Activated CD8-positive, alpha-beta memory T cell treated with anti-CD3 and anti-CD28 coated beads for 1 hour (primary cell): ENCODE results near the gene RTN4RL2.

Experiments used
- DNase-seq, 2 donors: peaks; one replicate each; pipeline ENCODE4 v3.0.0-alpha.2; 2020; ENCODE audit warnings: low read depth in 1 of 2; ENCODE audit errors: extremely low read depth in 1 of 2

Gene RTN4RL2

GRCh38 chr11:57516061-57516443 lies 55.7 kb downstream of the RTN4RL2 start:
- DNase-seq = no peak

GRCh38 chr11:57521116-57521515 lies 60.8 kb downstream of the RTN4RL2 start:
- no peak for DNase-seq

GRCh38 chr11:57523419-57523818 lies 63.1 kb downstream of the RTN4RL2 start:
- no peak for DNase-seq
